ENCODE data around the gene NUCB2. TPM values are rescaled to one million over a fixed set of nuclear protein-coding genes. Genes with fewer than 3 reads are reported as not detected.

Gene NUCB2
- polyA plus RNA-seq, 1 of the 3 experiments (the other 2 are of a cell fraction): 25.0 TPM

DNA sequence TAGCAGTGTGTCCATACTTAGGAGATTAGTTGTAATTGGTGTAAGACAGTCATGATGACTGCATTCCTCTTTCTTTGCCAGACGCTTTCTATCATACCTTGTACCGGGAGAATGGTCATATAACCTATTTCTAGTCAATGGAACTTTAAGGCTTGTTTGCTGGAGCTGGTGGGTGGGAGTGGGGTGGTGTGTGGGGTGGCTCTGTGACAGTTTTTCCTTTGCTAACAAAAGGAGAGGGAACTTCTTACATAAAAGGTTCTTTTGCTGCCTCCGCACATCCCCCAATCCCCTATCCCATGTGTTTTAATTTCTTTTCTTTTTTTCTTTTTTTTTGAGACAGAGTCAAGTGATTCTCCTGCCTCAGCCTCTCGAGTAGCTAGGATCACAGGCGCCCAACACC lies 9.8 kb upstream of the NUCB2 start:
- no peaks in the 10 kb centered on the region for H3K79me2 ChIP-seq (ENCODE audit: insufficient read depth)
- TF ChIP-seq, protein P1, sequence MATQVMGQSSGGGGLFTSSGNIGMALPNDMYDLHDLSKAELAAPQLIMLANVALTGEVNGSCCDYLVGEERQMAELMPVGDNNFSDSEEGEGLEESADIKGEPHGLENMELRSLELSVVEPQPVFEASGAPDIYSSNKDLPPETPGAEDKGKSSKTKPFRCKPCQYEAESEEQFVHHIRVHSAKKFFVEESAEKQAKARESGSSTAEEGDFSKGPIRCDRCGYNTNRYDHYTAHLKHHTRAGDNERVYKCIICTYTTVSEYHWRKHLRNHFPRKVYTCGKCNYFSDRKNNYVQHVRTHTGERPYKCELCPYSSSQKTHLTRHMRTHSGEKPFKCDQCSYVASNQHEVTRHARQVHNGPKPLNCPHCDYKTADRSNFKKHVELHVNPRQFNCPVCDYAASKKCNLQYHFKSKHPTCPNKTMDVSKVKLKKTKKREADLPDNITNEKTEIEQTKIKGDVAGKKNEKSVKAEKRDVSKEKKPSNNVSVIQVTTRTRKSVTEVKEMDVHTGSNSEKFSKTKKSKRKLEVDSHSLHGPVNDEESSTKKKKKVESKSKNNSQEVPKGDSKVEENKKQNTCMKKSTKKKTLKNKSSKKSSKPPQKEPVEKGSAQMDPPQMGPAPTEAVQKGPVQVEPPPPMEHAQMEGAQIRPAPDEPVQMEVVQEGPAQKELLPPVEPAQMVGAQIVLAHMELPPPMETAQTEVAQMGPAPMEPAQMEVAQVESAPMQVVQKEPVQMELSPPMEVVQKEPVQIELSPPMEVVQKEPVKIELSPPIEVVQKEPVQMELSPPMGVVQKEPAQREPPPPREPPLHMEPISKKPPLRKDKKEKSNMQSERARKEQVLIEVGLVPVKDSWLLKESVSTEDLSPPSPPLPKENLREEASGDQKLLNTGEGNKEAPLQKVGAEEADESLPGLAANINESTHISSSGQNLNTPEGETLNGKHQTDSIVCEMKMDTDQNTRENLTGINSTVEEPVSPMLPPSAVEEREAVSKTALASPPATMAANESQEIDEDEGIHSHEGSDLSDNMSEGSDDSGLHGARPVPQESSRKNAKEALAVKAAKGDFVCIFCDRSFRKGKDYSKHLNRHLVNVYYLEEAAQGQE (IDR thresholded peaks at IDR 0.05; ENCODE audit: low read depth, low read length): no peak
- TF ChIP-seq, protein P2, sequence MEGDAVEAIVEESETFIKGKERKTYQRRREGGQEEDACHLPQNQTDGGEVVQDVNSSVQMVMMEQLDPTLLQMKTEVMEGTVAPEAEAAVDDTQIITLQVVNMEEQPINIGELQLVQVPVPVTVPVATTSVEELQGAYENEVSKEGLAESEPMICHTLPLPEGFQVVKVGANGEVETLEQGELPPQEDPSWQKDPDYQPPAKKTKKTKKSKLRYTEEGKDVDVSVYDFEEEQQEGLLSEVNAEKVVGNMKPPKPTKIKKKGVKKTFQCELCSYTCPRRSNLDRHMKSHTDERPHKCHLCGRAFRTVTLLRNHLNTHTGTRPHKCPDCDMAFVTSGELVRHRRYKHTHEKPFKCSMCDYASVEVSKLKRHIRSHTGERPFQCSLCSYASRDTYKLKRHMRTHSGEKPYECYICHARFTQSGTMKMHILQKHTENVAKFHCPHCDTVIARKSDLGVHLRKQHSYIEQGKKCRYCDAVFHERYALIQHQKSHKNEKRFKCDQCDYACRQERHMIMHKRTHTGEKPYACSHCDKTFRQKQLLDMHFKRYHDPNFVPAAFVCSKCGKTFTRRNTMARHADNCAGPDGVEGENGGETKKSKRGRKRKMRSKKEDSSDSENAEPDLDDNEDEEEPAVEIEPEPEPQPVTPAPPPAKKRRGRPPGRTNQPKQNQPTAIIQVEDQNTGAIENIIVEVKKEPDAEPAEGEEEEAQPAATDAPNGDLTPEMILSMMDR (IDR thresholded peaks at IDR 0.05): no peak
- TF ChIP-seq FOSL2 (IDR thresholded peaks at IDR 0.05; ENCODE audit: borderline replicate concordance, low read depth): no peak
- no peak for TF ChIP-seq EP300 (IDR thresholded peaks at IDR 0.05; ENCODE audit: borderline replicate concordance in 1 of 2, low read depth in 1 of 2, low read length in 1 of 2)
- TF ChIP-seq, protein P3, sequence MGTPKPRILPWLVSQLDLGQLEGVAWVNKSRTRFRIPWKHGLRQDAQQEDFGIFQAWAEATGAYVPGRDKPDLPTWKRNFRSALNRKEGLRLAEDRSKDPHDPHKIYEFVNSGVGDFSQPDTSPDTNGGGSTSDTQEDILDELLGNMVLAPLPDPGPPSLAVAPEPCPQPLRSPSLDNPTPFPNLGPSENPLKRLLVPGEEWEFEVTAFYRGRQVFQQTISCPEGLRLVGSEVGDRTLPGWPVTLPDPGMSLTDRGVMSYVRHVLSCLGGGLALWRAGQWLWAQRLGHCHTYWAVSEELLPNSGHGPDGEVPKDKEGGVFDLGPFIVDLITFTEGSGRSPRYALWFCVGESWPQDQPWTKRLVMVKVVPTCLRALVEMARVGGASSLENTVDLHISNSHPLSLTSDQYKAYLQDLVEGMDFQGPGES (IDR thresholded peaks at IDR 0.05; ENCODE audit: low read depth, low read length): no peak
- no peak for TF ChIP-seq CHD2 (IDR thresholded peaks at IDR 0.05; ENCODE audit: low read length, partially characterized antibody)
- no peak for TF ChIP-seq GATA2 (CRISPR knock-in tag; IDR thresholded peaks at IDR 0.05)
- TF ChIP-seq TCF12 (IDR thresholded peaks at IDR 0.05): no peak
- no peak for TF ChIP-seq MXI1 (IDR thresholded peaks at IDR 0.05; ENCODE audit: low read depth, low read length)
- TF ChIP-seq RAD21 (IDR thresholded peaks at IDR 0.05; ENCODE audit: low read length): no peak
- no peak for TF ChIP-seq JUND (IDR thresholded peaks at IDR 0.05)
- TF ChIP-seq NFIC (IDR thresholded peaks at IDR 0.05; ENCODE audit: borderline replicate concordance): no peak
- H3K4me3 ChIP-seq (ENCODE audit: low read depth in 2 of 2, low read length in 1 of 2): no peak overlapping the region
- H3K36me3 ChIP-seq (replicated peaks in 1 of 2; ENCODE audit: control insufficient read depth in 1 of 2, insufficient read depth in 2 of 2, low read length in 1 of 2): no peaks in the 10 kb centered on the region
- H3K27ac ChIP-seq (ENCODE audit: low read depth in 2 of 2, low read length in 1 of 2): no peak overlapping the region
- no peaks in the 10 kb centered on the region for H3K9me3 ChIP-seq
- H3K4me1 ChIP-seq (ENCODE audit: control insufficient read depth in 1 of 2, insufficient read depth in 2 of 2, low read depth in 1 of 2, low read length in 1 of 2): no peaks in the 10 kb centered on the region
- no peaks in the 10 kb centered on the region for H3K27me3 ChIP-seq (ENCODE audit: insufficient read depth)
- H2AFZ ChIP-seq (ENCODE audit: low read depth): no peak overlapping the region
- no peak for DNase-seq
- 85% methylated on average over 5 of the region's 5 CpGs for WGBS (ENCODE audit: low lambda C conversion rate)
- H3K4me2 ChIP-seq: no peak overlapping the region
- POLR2A ChIA-PET: no interaction called here
- no peaks in the 10 kb centered on the region for H3K9me2 ChIP-seq
- H3K9ac ChIP-seq: no peak overlapping the region
- H3F3A ChIP-seq (replicated peaks; ENCODE audit: insufficient read depth): peaks cover 3% of the 10 kb centered on the region
- CTCF ChIA-PET: no interaction called here
- H4K20me1 ChIP-seq (ENCODE audit: insufficient read depth): no peaks in the 10 kb centered on the region

All from SK-N-SH (cell line).